Measurements from ENCODE around the gene CBLN3.

DNA sequence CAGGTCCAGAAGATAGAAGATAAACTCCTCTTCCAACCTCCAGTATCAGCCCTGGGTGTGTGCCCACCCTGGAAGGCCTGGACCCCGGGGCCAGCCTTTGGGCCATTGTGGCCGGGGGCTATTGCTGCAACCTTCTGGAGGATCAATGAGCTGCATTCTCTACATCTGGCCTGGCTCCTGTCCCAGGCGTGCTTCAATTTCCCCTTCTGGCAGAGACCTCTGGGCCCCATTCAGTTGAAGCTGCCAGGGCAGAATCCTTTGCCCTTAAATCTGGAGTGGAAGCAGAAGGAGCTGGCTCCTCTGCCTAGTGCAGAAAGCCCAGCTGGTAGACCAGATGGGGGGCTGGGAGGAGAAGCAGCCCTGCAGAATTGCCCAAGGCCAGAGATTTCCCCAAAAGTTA lies 20.7 kb downstream of the CBLN3 start:
- TF ChIP-seq POLR2A (IDR thresholded peaks at IDR 0.05; ENCODE audit: low read length) (no peak), GATA1 (IDR thresholded peaks at IDR 0.05; ENCODE audit: low read depth, low read length) (no peak)

Measured in erythroblast (primary cell).